ENCODE data around the gene ATP6AP1.

The ATP6AP1 gene

GRCh38 chrX:154472685-154473632 lies 44.5 kb downstream of the ATP6AP1 start:
- no peak for FAIRE-seq

GRCh38 chrX:154473683-154474082 lies 45.2 kb downstream of the ATP6AP1 start:
- no peak for FAIRE-seq

DNA sequence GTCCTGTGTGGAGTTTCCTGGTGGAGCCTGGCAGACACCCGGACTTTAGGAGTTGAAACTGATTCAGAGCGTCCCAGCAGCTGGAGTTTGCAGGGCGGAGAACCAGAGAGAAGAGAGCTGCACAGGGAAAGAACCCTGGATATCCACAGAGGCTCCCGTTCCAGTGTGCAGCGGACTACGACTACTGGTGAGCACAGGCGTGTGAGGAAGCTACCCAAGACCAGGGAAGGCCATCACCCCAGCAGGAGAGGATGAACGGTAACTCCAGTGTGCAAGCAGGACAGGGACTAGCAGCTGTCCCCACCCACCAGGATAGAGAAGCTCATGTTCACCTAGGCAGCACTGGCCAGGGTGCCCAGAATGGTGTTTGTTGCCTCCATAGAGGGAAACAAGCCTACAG lies 48.3 kb downstream of the ATP6AP1 start:
- FAIRE-seq, result no peak

GRCh38 chrX:154477891-154478477 lies 49.5 kb downstream of the ATP6AP1 start:
- FAIRE-seq, result no peak

DNA sequence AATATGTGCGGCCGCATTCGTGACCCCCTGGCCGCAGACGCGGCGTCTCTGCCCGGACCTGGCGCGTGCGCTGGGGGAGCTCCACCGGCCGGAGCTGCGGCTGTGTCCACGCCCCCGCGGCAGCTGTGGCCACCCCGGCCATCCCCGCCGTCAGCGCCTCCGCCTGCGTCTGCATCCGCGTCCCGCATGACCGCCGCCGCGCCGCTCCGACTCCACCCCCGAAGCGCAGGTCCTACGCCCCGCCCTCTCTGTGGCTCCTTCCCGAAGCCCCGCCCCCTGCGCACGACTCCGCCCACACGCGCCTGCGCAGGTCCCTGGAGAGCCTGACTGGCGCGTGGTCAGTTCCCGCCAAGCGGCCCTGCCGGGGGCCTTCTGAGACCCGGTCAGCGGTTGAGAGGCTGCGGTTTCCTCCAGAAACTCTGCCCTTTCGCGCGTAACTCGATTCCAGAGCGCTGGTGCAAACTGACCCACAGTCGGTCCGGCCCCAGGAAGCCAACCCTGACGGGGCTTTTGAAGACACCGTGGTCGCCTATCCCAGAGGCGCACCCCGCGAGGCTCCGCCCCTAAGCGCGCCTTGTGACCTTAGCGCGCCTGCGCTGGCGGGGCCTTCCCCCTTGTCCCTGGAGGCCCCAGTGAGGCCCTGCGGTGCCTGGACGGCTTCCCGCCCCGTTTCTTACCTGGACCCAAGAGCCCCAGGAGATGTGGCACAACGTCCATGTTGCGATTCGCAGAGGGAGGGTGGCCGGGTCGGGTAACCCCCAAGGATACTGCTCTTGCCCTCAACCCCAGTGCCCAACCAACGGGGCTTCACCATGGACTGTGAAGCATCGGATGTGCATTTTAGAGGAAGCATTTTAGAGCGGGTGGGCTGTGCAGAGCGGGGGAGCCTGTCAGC lies 50.5 kb downstream of the ATP6AP1 start, which contains the start of gene LAGE3:
TSS of gene LAGE3 (minus strand) at position 554 of the 895 bp plus-strand sequence. CDS start at position 188, 366 bp downstream.
- FAIRE-seq, result peak; percentile 80

DNA sequence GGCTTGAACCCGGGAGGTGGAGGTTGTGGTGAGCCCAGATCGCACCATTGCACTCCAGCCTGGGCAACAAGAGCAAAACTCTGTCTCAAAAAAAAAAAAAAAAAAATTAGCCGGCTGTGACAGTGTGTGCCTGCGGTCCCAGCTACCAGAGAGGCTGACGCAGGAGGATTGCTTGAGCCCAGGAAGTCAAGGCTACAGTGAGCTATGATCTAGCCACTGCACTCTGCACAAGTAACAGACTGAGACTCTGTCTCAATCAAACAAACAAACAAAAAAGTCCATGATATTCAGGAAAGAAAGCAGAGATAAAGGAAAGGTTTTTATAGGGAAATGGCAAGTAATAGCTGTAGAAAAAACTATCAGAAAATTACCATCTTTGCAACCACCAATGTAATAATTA lies 52.7 kb downstream of the ATP6AP1 start:
- no peak for FAIRE-seq

- FAIRE-seq, result no peak
These were observed 53.6 kb downstream of the ATP6AP1 start for GRCh38 chrX:154481911-154482601.

GRCh38 chrX:154482786-154483185 lies 54.3 kb downstream of the ATP6AP1 start:
- FAIRE-seq, result no peak

DNA sequence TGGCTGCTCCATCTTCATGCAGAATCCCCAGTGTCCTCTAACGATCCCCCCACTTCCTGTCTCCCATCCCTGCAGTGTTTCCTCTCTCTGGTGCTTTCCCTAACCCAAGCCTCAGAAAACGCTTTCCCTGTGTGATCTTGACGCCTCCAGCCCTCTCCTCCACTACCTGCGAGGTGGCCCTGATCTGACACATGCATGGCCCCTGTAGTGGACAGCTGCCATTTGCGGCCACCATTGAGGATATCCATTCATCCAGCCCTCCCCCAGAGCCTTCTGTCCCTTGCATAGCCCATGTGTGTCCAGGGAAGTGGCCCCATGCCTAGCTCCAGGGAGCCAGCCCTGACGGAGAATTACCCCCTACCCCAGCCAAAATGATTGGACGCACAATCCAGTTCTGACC lies 54.8 kb downstream of the ATP6AP1 start:
- no peak for FAIRE-seq

GRCh38 chrX:154484255-154485149 lies 56.0 kb downstream of the ATP6AP1 start:
- no peak for FAIRE-seq

GRCh38 chrX:154485150-154486051 lies 56.9 kb downstream of the ATP6AP1 start:
- no peak for FAIRE-seq

DNA sequence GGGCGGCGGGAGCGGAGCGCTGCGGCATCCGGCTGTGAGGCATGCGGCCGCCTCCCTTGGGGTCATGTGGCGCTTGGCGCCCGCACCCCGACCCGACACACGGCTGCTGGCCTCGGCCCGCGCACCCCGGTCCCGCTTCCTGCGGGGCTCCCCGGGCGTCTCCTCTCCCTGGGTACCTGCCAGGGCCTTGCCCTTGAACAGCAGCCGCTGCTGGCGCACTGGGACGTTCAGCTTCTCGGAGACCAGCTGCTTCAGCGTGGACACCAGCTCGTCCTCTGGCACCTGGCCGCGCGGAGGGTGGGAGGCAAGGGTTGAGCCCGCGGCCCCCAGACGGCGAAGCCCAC lies 57.5 kb downstream of the ATP6AP1 start:
- no peak for FAIRE-seq
